NCI-H2029 (cell line): ENCODE measurements around the gene FOXP1.
"Not testable (repeated sequence)": the region's sequence is repeated elsewhere in the genome, so short reads cannot be mapped to it uniquely, and the experiment has no call there.

Experiments used
- DNase-seq: peaks from one replicate; lab custom pipeline; 2025; lab: John Stamatoyannopoulos, UW

The FOXP1 gene

GRCh38 chr3:71450162-71450561, 133.4 kb downstream of the FOXP1 start:
- no peak for DNase-seq

- DNase-seq, result no peak
Observed at GRCh38 chr3:71447803-71448202, 135.7 kb downstream of the FOXP1 start.

- no peak for DNase-seq
Observed at GRCh38 chr3:71447197-71447596, 136.3 kb downstream of the FOXP1 start.

- DNase-seq, result no peak
Observed at GRCh38 chr3:71446734-71447133, 136.8 kb downstream of the FOXP1 start.

- no peak for DNase-seq
Observed at GRCh38 chr3:71446260-71446659, 137.3 kb downstream of the FOXP1 start.

- no peak for DNase-seq
Observed at GRCh38 chr3:71444861-71445259, 138.7 kb downstream of the FOXP1 start.

GRCh38 chr3:71444028-71444860, 139.3 kb downstream of the FOXP1 start:
- no peak for DNase-seq

GRCh38 chr3:71443332-71443731, 140.2 kb downstream of the FOXP1 start:
- DNase-seq, result no peak

GRCh38 chr3:71442652-71443042, 140.9 kb downstream of the FOXP1 start:
- no peak for DNase-seq

GRCh38 chr3:71441925-71442651, 141.4 kb downstream of the FOXP1 start:
- DNase-seq, result no peak

- DNase-seq, result no peak
Observed at GRCh38 chr3:71441217-71441924, 142.2 kb downstream of the FOXP1 start.

GRCh38 chr3:71438904-71439303, 144.6 kb downstream of the FOXP1 start:
- DNase-seq, result no peak

GRCh38 chr3:71438071-71438685, 145.3 kb downstream of the FOXP1 start:
- DNase-seq, result no peak

GRCh38 chr3:71436337-71436736, 147.2 kb downstream of the FOXP1 start:
- DNase-seq, result no peak

GRCh38 chr3:71435836-71436235, 147.7 kb downstream of the FOXP1 start:
- DNase-seq, result not testable (repeated sequence)

- no peak for DNase-seq
Observed at GRCh38 chr3:71433631-71434030, 149.9 kb downstream of the FOXP1 start.

- DNase-seq, result no peak
Observed at GRCh38 chr3:71432044-71432975, 151.2 kb downstream of the FOXP1 start.

- DNase-seq, result no peak
Observed at GRCh38 chr3:71430941-71431552, 152.5 kb downstream of the FOXP1 start.

GRCh38 chr3:71429597-71429988, 153.9 kb downstream of the FOXP1 start:
- no peak for DNase-seq

GRCh38 chr3:71428841-71429596, 154.5 kb downstream of the FOXP1 start:
- DNase-seq, result no peak
